GM12873 (cell line): ENCODE results near the gene ITPK1.

Experiments
- TF ChIP-seq, protein P1 (sequence below): IDR thresholded peaks from 2 replicates; pipeline ENCODE4 v1.5.1; 2012; ENCODE audit warnings: low read depth, mild to moderate bottlenecking, moderate library complexity, low read length, control low read depth; ENCODE audit not compliant: insufficient read depth; ENCODE audit errors: missing control alignments

Gene ITPK1

GRCh38 chr14:92952481-92953298 is 163.0 kb downstream of the ITPK1 start:
- TF ChIP-seq, protein P1, sequence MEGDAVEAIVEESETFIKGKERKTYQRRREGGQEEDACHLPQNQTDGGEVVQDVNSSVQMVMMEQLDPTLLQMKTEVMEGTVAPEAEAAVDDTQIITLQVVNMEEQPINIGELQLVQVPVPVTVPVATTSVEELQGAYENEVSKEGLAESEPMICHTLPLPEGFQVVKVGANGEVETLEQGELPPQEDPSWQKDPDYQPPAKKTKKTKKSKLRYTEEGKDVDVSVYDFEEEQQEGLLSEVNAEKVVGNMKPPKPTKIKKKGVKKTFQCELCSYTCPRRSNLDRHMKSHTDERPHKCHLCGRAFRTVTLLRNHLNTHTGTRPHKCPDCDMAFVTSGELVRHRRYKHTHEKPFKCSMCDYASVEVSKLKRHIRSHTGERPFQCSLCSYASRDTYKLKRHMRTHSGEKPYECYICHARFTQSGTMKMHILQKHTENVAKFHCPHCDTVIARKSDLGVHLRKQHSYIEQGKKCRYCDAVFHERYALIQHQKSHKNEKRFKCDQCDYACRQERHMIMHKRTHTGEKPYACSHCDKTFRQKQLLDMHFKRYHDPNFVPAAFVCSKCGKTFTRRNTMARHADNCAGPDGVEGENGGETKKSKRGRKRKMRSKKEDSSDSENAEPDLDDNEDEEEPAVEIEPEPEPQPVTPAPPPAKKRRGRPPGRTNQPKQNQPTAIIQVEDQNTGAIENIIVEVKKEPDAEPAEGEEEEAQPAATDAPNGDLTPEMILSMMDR = no peak

GRCh38 chr14:92951912-92952471 is 163.7 kb downstream of the ITPK1 start:
- TF ChIP-seq, protein P1 = peak; percentile 99

DNA sequence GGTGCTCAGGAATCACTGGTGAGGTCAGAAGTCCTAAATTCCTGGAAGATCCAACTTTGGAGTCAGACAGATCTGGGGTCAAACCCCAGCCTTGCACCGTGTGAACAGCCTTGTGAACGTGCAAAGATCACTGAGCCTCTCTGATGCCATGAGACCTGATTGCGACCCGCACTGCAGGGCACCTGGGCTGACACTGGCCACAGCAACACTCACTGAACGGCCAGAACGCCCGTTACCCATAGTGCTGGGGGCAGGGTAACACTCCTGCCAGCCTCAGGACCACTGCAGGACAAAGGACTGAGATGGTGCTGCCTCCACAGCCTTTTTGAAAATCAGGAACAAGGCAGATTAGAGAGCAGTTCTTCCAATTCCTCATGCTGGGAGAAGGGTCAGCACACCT is 164.5 kb downstream of the ITPK1 start:
- TF ChIP-seq, protein P1 = no peak

DNA sequence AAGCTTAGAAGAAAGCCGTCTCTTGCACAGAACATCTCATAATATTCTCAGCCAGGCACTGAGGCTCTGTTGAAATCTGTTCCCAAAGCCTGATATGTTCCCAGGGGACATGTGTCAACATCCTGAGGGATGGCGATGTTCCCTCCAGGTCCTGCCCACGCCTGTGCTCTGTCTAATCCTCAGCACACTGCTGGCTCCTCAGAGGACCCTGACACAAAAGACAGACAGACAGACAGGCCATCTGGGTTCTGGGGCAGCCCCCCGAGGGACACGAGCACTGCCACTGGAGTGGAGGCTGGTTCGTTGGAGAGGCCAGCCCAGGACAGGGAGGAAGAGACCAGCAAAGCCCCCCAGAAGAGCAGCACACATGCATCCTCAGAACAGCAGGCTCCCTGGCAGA is 165.0 kb downstream of the ITPK1 start:
- TF ChIP-seq, protein P1 = no peak

- TF ChIP-seq, protein P1 = no peak
Observed at GRCh38 chr14:92950193-92950540, 165.6 kb downstream of the ITPK1 start.

DNA sequence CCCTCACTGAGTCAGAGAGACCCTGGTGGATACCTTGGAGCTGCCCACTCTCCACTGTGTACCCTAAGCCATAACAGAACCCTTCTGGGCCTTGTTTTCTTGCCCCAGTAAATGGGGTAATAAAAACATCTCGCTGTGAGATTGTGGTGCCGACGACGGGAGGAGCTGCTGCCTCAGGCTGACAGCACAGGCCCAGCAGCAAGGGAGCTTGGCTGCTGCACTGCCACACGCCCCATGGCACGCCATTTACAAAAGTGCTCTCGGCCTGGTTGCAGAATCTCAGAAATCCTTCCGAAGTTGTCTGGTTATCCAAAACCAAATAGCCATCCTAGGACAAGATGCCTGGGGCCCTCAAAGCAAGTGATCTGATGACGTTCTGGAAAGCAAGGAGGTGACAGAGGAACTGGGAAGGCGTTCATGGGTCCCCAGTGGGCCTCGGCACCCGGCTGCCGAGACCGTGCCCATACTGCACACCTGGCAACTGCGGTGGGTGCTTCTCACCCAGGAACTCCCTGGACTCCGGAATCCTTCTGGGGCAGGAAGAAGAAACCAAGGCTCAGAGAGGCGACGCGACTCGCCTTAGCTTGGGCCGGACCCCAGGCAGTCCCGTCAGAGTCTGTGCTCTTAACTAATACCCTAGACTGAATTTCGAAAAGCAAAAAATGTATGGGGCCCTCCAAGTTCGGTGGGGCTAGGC is 166.1 kb downstream of the ITPK1 start:
- TF ChIP-seq, protein P1 = no peak

- TF ChIP-seq, protein P1 = no peak
Observed at GRCh38 chr14:92948647-92949046, 167.1 kb downstream of the ITPK1 start.
